HepG2 (cell line): ENCODE measurements around the gene C5orf47. TPM values are rescaled to one million over a fixed set of nuclear protein-coding genes. Genes with fewer than 3 reads are reported as not detected.

ENCODE experiments used
- ARID4A ChIP-seq: sonication (generic); formaldehyde crosslinking; IDR thresholded peaks from 2 replicates; pipeline ENCODE4 v1.5.0; 2020; ENCODE audit warnings: mild to moderate bottlenecking, missing genetic modification reagents, borderline replicate concordance
- ATF6 ChIP-seq: sonication (generic); formaldehyde crosslinking; conservative IDR thresholded peaks from 2 replicates; pipeline ENCODE4 v1.4.0; 2020; ENCODE audit warnings: missing genetic modification reagents
- FOXK1 ChIP-seq: sonication (generic); formaldehyde crosslinking; IDR thresholded peaks from 2 replicates; pipeline ENCODE4 v1.4.0; 2020; ENCODE audit warnings: low read depth, missing genetic modification reagents, borderline replicate concordance
- HMGXB4 ChIP-seq, 2 experiments: sonication (generic) in 1 of 2; formaldehyde crosslinking in 1 of 2; IDR thresholded peaks; 2 replicates each; pipeline versions ENCODE4 v1.4.0 to v1.6.1; 2018 to 2020; ENCODE audit warnings: missing genetic modification reagents in 2 of 2, borderline replicate concordance in 1 of 2, low read depth in 1 of 2, mild to moderate bottlenecking in 1 of 2, missing biosample characterization in 1 of 2
- NCOA5 ChIP-seq: sonication (generic); formaldehyde crosslinking; IDR thresholded peaks from 2 replicates; pipeline ENCODE4 v1.4.0; 2020; ENCODE audit warnings: missing genetic modification reagents
- NFKB2 ChIP-seq: sonication (generic); formaldehyde crosslinking; IDR thresholded peaks from 2 replicates; pipeline ENCODE4 v1.4.0; 2020; ENCODE audit warnings: missing genetic modification reagents, borderline replicate concordance
- PATZ1 ChIP-seq: sonication (generic); formaldehyde crosslinking; IDR thresholded peaks from 2 replicates; pipeline ENCODE4 v1.4.0; 2020; ENCODE audit warnings: missing genetic modification reagents
- SCMH1 ChIP-seq: sonication (generic); formaldehyde crosslinking; IDR thresholded peaks from 2 replicates; pipeline ENCODE4 v1.9.0; 2021; ENCODE audit warnings: missing genetic modification reagents, mild to moderate bottlenecking, borderline replicate concordance
- TGIF2 ChIP-seq: IDR thresholded peaks from 2 replicates; pipeline ENCODE4 v1.6.1; 2016; ENCODE audit warnings: control low read depth, missing compliant biosample characterization
- USF2 ChIP-seq, 2 experiments: sonication (generic) in 1 of 2; formaldehyde crosslinking in 1 of 2; IDR thresholded peaks; 2 replicates each; pipeline versions ENCODE4 v1.5.1 to v1.6.1; 2011 to 2020; ENCODE audit warnings: borderline replicate concordance in 1 of 2, low read depth in 1 of 2, low read length in 1 of 2, mild to moderate bottlenecking in 1 of 2, missing genetic modification reagents in 1 of 2, moderate library complexity in 1 of 2
- ZNF296 ChIP-seq: sonication (generic); formaldehyde crosslinking; conservative IDR thresholded peaks from 2 replicates; pipeline ENCODE4 v1.5.0; 2020; ENCODE audit warnings: mild to moderate bottlenecking, missing genetic modification reagents
- ZNF607 ChIP-seq: sonication (generic); formaldehyde crosslinking; IDR thresholded peaks from 2 replicates; pipeline ENCODE4 v1.5.1; 2020; ENCODE audit warnings: missing genetic modification reagents, mild to moderate bottlenecking, borderline replicate concordance
- ZNF747 ChIP-seq: sonication (generic); formaldehyde crosslinking; IDR thresholded peaks from 2 replicates; pipeline ENCODE4 v1.8.1; 2023; ENCODE audit warnings: missing genetic modification reagents, mild to moderate bottlenecking, borderline replicate concordance
- ZNF792 ChIP-seq: IDR thresholded peaks from 2 replicates; pipeline ENCODE4 v1.6.1; 2016
- polyA plus RNA-seq, 8 experiments: library from polyadenylated mRNA; depleted of rRNA in 3 of 8; stranded (reverse) in 7 of 8; unstranded in 1 of 8; fragments of >200 nt; fragmentation: Illumina TruSeq in 4 of 8; extraction: Trizol in 4 of 8; gene quantifications; 2 replicates each; pipeline versions ENCODE4 v1.2.1 to v1.2.3, GENCODE V29; 2011 to 2016; ENCODE audit warnings: low read depth in 4 of 8, missing spikeins in 1 of 8, mixed read lengths in 1 of 8; ENCODE audit not compliant: insufficient read depth in 1 of 8
- total RNA-seq, 5 experiments: library from RNA; depleted of rRNA; stranded (reverse); fragments of >200 nt; fragmentation: Illumina TruSeq; extraction: Trizol; gene quantifications; 2 replicates each; pipeline ENCODE4 v1.2.3, GENCODE V29; 2016; ENCODE audit warnings: low read depth in 1 of 5

C5orf47 gene
- total and polyA plus RNA-seq, 2 of the 13 experiments (the other 11 are each of a cell fraction or from before 2014, with no cell fraction given), result not detected

GRCh38 chr5:173969167-173970049 lies 19.6 kb upstream of the C5orf47 start (continued):
- TF ChIP-seq ARID4A (CRISPR knock-in tag), result peak; percentile 23; the same call in 1 of the 2 replicates
- TF ChIP-seq ZNF296 (CRISPR knock-in tag), result no peak
- TF ChIP-seq NFKB2 (CRISPR knock-in tag), result no peak
- TF ChIP-seq HMGXB4 (CRISPR knock-in tag; IDR thresholded peaks at IDR 0.05; ENCODE audit: borderline replicate concordance in 1 of 2, low read depth in 1 of 2), result peak in 1 of 2 experiments; percentile 63; a peak in 1 of 4 replicates
- peak; percentile 83; the same call in 1 of the 2 replicates for TF ChIP-seq FOXK1 (CRISPR knock-in tag)
- no peak for TF ChIP-seq ZNF747 (CRISPR knock-in tag)
- peak; percentile 74; the same call in 1 of the 2 replicates for TF ChIP-seq ZNF792 (CRISPR knock-in tag)
- TF ChIP-seq ATF6 (CRISPR knock-in tag), result no peak
- TF ChIP-seq ZNF607 (CRISPR knock-in tag), result peak; percentile 71; the same call in 1 of the 2 replicates
- TF ChIP-seq SCMH1 (CRISPR knock-in tag), result no peak
- peak; percentile 74 for TF ChIP-seq PATZ1 (CRISPR knock-in tag)
- TF ChIP-seq TGIF2 (CRISPR knock-in tag), result no peak
- no peak; the same call in 1 of the 2 replicates for TF ChIP-seq USF2 (IDR thresholded peaks at IDR 0.05; ENCODE audit: low read depth, low read length)
- no peak for TF ChIP-seq USF2 (CRISPR knock-in tag; IDR thresholded peaks at IDR 0.05; ENCODE audit: borderline replicate concordance)
- TF ChIP-seq NCOA5 (CRISPR knock-in tag), result no peak
